GM10248 (cell line): Measurements from ENCODE around the gene RUFY4.

Source experiments
- CTCF ChIA-PET: fragments of 300-600 bp; sonication (Branson Sonifier 250); formaldehyde crosslinking; extraction: SDS; loops from one replicate; lab custom pipeline; 2021; ENCODE audit warnings: antibody characterized with exemption; lab: Yijun Ruan, JAX
- POLR2A ChIA-PET: fragments of 350-650 bp; sonication (Branson Sonifier 250); formaldehyde crosslinking; extraction: SDS; loops from one replicate; lab custom pipeline; 2020; ENCODE audit warnings: antibody characterized with exemption; lab: Yijun Ruan, JAX
- DNase-seq: peaks from one replicate; pipeline ENCODE4 v3.0.0; 2012; ENCODE audit errors: extremely low spot score
- TF ChIP-seq, protein P1 (sequence below): IDR thresholded peaks from 2 replicates; pipeline ENCODE4 v1.5.1; 2012; ENCODE audit warnings: mild to moderate bottlenecking, low read depth; ENCODE audit errors: extremely low read depth, missing control alignments, control extremely low read depth

Gene RUFY4

GRCh38 chr2:218123986-218124385 lies 54.9 kb downstream of the RUFY4 start:
- POLR2A ChIA-PET: no interaction called here
- no peak for DNase-seq
- CTCF ChIA-PET: no interaction called here
- TF ChIP-seq, protein P1, sequence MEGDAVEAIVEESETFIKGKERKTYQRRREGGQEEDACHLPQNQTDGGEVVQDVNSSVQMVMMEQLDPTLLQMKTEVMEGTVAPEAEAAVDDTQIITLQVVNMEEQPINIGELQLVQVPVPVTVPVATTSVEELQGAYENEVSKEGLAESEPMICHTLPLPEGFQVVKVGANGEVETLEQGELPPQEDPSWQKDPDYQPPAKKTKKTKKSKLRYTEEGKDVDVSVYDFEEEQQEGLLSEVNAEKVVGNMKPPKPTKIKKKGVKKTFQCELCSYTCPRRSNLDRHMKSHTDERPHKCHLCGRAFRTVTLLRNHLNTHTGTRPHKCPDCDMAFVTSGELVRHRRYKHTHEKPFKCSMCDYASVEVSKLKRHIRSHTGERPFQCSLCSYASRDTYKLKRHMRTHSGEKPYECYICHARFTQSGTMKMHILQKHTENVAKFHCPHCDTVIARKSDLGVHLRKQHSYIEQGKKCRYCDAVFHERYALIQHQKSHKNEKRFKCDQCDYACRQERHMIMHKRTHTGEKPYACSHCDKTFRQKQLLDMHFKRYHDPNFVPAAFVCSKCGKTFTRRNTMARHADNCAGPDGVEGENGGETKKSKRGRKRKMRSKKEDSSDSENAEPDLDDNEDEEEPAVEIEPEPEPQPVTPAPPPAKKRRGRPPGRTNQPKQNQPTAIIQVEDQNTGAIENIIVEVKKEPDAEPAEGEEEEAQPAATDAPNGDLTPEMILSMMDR: no peak

GRCh38 chr2:218125095-218125494 lies 56.0 kb downstream of the RUFY4 start:
- POLR2A ChIA-PET: no interaction called here
- DNase-seq: no peak
- CTCF ChIA-PET: no interaction called here
- TF ChIP-seq, protein P1: no peak

GRCh38 chr2:218125626-218126080 lies 56.6 kb downstream of the RUFY4 start, which contains the start of gene CXCR2:
TSS of gene CXCR2 (plus strand) at chr2:218126028. CDS start at chr2:218134802, 8,774 bp downstream.
- TF ChIP-seq, protein P1: peak; percentile 8
- POLR2A ChIA-PET: no interaction called here
- CTCF ChIA-PET: no interaction called here
- peak; percentile 31 for DNase-seq

GRCh38 chr2:218127929-218128455 lies 58.9 kb downstream of the RUFY4 start:
- no peak for DNase-seq
- ChIA-PET POLR2A (no interaction called here), CTCF (interaction anchor here (0.7 to 1.3 kb wide), 3 partner anchors 8 to 26 kb away, joined by 3 read pairs; no protein-coding TSS in a partner anchor)
- TF ChIP-seq, protein P1: no peak

GRCh38 chr2:218128781-218129457 lies 59.9 kb downstream of the RUFY4 start:
- DNase-seq: no peak
- ChIA-PET CTCF (interaction anchor here (1.3 to 1.9 kb wide), 2 partner anchors 16 to 25 kb away, joined by 3 to 6 read pairs; no protein-coding TSS in a partner anchor), POLR2A (no interaction called here)
- TF ChIP-seq, protein P1: no peak

DNA sequence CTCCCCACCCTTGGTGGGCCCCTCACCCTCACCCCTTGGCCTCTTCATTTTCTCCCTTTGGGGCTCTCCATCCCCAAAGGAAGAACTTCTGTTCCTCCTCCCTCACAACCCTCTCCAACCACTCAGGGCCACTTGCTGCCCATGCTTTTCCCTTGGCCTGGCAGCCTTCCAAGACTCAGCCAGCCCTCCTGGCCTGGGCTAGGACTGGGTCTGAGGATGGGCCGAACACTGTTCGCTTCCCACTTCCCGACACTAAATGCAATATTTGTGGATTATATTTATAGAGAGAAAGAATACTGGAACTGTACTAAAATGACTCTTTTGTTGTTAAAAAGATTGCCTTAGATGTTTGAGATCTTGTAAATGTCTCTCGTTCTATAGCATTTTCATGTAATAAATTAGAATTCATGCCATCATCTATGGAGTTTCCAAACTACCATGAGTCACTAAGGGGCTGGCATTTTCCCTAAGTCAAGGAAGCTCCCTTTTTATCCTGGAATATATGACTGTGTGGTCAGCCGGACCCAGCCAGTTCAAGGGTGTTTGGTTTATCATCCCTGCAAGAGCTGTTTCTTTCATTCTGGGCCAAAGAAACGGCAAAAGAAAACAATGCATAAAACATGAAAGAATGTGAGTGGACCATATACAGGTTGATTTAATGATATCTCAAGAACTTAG lies 60.5 kb downstream of the RUFY4 start:
- no peak for DNase-seq
- ChIA-PET CTCF (interaction anchor here (1.9 kb wide), 1 partner anchor 16 kb away, joined by 6 read pairs; no protein-coding TSS in a partner anchor), POLR2A (no interaction called here)
- TF ChIP-seq, protein P1: no peak
